Effector CD4-positive, alpha-beta T cell (primary cell): ENCODE measurements around the gene ETV4.

ENCODE experiments used
- DNase-seq: peaks from one replicate; pipeline ENCODE4 v3.0.0-alpha.2; 2020

ETV4 gene

DNA sequence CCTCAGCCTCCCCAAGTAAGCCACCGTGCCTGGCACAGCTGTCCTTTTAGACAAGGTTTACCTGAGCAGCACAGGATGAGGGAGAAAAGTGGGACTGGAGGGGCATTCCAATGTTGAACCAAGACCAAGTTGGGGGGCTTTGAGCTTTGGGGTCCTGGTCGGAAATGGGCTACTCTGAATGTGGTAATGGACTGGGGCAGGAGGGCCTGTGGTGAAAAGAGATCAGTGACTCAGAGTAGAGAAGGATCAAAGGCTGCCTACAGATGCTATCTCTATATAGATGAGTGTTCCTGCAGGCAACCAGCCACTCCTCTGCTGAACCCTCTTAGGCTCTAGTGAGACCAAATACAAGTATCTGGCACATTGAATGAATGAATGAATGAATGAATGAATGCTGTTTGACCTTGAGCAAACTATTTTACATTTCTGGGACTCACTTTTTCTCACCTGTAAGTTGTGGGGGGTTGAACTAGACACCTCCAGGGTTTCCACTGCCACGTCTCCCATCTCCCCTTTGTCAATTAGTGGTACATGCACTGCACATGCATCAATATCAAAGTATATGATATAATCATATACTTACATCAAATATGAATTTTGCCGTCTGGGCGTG is 26.3 kb upstream of the ETV4 start:
- no peak for DNase-seq

DNA sequence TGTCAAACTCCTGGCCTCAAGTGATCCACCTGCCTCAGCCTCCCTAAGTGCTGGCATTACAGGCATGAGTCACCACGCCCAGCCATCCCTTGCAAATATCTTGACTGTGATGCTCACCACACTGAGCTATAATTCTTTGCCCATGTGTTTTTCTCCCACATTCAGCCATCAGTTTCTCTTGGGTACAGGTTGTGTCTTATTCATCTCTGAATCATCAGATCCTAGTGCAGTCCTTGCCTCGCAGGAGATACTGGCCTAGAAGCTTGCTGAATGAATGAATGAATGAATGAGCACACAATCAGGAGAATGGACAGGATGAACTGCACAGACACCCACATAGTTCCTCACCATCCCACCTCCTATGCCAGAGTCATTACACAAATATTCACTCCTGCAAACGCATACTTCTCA is 24.4 kb upstream of the ETV4 start:
- DNase-seq: no peak

DNA sequence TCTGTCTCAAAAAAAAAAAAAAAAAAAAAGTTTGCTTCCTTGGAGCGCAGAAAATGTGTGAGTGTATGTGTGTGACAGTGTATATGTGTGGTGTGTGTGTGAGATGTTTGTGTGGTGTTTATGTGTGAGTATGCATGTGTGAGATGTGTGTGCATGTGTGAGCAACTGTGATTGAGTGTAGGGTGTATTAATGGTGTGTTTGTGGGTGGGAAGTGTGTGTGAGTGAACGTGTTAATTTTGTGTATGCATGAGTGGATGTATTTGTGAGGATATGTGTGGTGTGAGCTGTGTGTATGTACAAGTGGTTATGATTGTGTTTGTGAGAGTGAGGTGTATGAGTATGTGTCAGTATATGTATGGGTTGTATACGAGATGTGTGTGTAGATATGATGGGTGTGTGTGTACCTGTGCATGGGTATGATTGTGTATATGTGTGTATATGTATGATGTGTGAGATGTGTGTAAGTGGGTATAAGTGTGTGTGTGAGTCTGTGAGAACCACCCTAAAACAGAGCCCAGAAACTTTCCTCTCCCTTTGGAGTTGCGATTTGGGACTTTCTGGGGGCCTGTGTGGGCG is 22.5 kb upstream of the ETV4 start:
- no peak for DNase-seq

DNA sequence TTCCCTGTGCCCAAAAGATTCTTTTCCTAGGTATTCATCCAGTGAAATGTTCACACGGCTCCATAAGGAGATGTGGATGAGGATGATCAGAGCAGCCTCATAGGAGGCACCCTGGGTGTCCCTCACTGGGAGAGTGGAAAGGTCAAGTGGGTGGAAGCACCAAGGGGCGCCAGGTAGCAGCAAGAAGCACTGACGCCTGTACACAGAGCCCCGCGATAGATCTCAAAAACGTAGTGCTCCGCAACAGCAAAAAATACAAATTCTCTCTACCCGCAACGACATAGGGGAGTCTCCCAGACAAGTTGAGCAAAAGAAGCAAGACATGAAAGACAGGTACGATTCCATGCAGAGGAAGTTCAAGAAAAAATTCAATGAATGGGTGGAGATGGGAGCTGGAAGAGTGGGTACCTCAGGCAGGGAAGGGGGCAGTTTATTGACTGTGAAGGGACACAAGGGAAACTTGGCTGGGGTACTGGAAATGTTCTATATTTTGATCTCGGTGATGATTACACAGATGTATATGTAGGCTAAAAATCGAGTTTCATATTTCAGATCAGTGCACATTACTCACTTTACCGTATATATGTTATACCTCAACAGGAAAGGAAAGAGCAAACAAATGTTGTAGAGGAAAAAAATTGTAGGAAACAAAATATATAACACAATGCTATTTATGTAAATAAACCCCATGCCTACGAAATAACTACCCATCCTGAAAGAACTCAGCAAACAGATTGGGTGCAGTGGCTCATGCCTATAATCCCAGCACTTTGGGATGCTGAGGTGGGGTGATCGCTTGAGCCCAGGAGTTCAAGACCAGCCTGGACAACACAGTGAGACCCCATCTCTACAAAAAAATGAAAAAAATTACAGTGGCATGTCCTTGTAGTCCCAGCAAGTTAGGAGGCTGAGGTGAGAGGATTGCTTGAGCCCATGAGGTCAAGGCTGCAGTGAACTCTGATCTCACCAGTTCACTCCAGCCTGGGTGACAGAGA is 17.8 kb upstream of the ETV4 start:
- no peak for DNase-seq

DNA sequence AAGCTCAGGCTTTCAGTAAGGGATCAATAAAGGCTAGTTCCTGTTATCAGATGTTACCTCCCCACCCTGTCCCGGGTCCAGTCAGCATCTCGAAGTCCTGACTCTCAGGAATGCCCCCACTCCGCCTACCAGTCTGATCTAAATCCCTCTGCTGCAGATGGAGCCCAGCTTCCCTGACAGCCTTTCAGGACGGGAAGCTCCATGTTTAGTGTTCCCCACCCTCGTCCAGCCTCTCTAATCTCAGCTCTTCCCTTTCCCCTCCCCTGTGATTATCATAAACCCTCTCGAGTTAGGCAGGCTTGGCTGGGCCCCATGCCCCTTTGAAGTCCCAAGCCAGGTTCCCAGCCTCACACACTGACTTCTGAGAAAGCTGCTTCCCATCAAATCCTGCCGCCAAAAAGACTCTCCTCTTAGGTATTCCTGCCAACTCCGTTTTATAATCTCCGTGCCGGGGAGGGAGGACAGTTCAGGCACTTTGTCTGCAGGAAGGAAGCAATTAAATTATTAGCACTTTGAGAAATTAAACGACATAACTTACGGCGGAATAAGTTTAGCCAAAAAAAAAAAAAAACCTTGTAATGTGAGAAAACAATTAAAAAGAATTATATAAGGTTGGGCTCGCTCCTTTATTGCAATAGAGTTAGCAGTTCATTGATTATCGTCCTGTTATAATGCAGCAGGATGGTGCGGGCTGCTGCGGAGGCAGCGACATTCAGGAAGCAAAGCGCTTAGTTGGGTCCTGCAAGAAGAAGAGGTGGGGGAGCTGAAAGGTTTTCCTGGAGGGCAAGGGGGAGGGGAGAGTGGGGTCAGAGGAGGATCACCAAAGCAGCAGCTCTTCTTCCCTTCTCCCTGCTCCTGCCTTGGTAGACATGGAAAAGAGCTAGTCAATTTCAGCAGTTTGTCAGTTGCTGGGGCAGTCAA is 16.8 kb upstream of the ETV4 start:
- DNase-seq: no peak

DNA sequence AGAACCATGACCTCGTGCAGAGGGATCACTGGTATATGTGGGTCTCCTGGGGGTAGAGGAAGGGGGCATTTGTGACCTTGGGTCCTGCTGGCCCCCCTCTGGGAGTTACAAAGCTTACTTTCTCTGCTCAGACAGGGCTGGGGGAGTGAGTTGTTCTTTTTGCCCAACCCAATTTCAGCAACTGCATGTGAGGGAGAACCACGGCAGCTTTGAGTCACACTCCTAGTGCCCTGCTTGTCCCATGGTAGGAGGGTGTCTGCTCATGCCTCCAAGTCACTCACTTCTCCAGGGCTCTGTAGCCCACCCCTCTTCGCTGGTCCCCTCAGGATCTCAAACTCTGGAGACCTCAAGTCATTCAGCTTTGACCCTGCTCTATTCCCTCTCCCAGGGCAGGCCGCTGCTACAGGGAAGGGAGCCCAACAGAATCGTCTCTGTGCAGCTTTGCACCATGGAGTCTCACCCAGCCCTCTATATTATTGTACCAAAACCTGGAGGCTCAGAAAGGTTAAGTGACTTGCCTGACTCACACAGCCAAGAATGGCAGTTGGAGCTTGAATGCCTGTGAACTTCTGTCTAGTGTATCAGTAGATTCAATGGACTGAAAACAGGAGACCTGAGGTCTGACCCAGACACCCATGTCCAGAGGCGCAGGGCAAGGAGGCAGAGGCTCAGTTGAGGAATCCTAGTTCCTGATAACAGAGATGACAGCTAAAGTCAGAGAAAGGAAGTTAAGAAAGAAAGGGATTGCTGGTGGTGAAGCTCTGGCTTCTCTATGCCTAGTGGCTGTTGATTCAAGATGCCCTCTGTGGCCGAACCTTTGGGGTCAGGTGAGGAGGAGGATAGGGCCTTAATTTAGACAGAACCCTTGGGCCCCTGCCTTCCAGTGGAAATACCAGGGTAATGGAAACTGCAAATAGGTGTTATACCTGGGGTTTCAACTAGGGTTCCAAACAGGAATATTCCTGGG is 14.6 kb upstream of the ETV4 start:
- DNase-seq: no peak

DNA sequence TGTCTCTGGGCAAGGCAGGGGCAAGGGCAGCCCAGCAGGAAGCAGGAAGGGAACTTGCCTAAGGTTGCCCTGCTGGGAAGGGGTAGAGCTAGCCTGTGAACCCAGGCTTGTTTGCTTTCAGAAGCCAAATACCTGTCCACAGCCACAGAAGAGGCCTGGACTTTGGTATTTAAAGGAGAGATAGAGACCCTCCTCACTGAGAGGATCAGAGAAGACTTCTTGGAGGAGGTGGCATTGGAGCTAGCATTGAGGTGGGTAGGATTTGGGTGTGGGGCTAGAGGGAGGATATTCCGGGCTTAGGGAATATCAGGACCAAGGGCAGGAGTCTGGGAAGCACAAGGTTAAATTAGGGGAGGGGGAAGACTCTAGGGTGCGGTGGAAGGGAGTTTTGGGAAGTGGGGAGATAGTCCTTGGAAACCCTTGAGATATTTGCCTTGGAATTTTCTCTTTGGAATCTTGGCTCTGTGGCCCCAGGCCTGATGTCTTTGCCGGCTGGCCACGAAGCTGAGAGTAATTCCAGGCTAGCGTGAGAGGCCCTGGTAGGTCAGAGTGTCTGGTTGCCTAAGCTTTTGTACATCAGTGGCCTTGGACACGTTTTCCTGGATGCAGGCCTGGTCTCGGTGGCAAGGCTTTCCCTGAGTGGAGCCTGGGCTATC is 13.1 kb upstream of the ETV4 start:
- DNase-seq: no peak

DNA sequence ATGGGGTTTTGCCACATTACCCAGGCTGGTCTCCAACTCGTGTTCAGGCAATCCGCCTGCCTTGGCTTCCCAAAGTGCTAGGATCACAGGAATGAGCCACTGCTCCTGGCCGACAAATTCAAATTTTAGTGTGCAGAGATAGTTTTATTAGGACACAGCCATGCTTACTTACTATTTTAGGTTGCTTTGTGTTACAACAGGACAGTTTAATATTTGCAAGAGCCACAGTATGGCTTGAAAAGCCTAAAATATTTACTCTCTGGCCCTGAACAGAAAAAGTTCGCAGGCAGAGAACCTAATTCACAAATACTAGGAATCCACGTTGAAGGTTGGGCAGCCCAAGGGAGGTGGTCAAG is 12.6 kb upstream of the ETV4 start:
- DNase-seq: no peak

DNA sequence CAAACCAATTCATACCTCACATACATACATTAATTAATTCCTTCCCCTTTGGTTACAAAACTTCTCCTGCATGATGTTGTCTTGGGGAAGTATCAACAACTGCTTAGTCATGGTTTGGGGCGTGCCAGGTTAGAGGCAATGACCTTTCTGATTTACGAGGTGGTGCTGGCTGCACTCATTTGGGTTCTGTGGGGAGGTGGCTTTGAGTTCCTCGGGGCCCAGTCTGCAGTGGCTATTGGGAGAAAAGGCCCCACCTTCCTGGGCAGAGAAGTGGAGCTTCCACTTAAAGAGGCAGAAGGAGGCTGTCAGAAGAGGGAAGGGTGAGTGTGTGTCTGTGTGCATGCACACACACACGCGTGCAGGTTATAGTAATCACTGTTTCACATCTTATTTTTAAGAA is 10.2 kb upstream of the ETV4 start:
- no peak for DNase-seq

DNA sequence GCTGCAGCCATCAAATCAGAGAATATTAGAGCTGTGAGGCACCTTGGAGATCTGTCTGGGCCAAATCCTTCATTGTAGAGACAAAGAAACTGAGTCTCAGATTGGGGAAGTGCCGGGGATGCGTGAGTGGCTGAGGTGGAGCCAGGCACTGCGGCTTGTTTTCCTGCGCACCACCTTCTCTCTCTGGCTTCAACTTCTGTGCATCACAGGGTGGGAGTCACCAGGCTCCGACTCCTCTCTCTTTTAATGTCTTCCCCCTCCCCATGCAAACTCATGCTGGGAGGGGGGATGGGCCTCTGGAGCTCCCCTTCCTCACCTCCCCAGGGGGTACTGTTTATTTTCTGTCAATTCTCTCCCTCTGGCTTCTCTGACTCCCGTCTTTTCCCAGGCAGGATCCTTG is 8.7 kb upstream of the ETV4 start:
- no peak for DNase-seq

DNA sequence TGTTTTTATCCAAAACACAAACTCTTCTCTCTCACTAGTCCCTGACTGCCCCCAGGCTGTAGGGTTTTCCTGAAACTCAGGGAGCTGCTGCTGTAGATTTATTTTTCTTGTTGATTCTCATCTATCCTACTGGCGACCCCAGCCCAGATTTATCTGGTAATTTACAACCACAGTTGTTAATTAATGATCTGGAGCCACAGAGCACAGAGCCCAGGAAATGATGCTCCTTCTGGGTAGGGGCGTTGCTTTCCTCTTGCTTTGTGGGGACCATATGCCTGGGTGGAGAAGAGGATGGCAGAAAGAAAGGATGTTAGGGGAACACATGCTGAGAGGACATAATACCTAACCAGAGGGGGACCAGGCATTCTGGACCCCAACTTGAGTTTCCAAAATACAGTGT is 7.4 kb upstream of the ETV4 start:
- no peak for DNase-seq

DNA sequence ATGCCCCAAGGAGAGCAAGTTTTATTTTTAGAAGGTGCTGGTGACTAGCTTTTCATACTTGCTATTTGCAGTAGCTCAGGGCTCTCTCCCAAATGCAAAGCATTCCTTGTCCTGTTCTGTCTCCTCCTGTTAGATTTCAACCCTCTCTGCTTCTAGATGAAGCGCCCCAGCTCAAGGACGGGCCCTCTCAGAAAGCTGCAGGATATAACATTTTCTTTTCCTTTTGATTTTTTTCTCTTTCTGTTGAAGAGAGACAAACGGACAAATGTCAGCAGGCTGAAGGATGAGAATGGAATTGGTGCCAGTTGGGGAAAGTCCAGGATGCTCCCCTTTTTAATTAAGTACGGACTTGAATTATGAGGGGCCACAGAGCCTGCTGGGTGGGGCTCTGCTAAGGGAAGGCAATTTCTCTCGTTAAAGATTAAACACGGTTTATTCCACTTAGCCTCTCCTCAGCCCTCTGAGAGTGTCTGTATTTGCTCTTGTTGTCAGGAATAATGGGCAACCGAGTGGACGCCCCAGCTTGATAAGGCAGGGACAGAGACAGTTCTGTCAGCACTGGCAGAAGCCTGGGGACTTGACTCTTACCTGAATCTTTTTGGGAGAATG is 6.2 kb upstream of the ETV4 start:
- DNase-seq: no peak

DNA sequence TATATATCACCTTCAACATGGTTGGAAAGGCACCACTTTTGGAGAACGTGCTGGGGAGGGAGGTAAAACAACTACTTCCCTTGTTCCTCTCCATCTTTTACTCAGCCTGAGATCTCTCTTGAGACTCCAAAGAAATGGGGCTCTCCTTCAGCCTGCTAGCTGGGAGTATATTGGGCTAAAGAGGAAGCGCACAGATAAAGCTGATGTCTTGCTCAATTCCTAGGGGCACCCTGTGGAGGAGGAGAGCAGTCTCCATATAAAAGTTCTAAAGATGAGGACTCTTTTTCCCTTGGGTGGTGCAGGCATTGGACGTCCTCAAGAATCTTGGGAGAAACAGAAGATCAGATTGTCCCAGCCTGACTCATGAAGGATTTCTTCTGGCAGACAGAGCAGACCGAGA is 4.6 kb upstream of the ETV4 start:
- no peak for DNase-seq

DNA sequence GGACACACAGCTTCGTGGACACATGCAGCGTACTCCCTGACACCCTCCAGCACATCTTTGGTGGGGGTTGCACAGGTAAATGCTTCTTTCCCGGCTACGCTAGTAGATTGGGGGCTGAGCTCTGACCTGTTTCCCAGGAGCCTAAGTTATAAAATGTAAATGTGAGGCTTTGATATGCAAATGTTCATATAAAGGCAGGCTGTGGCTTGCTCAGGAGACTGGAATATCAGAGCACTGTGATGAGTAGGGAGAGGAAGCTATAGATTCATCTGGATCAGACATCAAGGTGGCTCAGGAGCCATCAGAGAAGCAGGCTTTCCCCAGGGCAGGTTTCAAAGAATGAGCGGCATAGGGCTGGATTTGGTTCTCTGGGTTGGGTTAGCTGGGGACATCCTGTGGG is 3.4 kb upstream of the ETV4 start:
- no peak for DNase-seq

DNA sequence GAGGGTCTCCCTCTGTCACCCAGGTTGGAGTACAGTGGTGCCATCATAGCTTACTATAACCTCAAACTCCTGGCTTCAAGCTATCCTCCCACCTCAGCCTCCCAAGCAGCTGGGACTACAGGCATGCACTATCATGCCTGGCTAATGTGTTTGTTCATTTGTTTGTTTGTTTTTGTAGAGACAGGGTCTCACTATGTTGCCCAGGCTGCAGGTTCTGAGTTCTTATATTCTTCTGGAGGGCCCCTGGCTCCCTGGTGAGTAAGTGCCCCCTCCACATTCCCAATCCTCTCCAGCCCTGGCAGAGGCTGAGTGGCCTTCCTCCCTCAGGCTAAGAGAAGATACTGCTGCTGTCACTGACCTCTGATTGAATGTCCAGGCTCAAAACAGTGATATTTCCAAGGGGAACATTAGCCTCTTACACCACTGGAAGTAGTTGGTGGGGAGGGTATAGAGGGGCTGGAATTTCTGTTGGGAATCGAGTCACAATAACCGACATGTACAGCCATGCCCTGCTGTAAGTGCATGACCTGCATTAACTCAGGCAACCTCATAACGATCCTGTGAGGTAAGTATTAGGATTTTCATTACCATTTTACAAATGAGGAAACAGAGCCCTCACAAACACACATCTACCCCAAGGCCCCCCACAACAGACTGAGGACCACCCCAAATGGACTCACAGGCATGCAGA is 2.7 kb upstream of the ETV4 start:
- no peak for DNase-seq

DNA sequence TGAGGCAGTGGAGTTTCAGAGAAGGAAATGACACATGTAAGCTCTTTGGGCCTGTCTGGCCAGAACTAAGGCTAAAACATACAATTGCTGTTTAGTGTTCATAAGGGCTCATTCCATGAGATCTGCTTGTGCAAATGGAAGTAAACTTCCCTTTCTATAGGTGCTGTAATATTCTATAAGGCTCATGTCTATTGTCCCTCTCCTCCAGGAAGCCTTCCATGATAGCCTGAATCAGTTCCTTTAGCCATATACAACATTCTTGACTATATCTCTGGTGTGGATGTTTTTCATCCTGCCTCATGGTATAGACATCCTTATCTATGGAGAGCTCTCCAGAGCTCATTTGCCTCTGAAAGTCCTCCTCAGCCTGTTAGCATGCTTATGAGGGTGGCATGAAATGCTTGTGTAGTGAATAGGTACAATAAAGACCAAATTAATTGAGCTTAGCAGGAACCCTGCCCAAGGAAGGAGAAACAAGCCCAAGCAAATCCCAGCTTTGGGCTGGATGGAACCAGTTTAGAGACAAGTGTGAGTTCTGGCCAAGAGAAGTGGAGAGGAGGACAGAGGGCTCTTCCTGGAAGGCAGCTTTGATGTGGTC is 1.6 kb upstream of the ETV4 start:
- DNase-seq: no peak

DNA sequence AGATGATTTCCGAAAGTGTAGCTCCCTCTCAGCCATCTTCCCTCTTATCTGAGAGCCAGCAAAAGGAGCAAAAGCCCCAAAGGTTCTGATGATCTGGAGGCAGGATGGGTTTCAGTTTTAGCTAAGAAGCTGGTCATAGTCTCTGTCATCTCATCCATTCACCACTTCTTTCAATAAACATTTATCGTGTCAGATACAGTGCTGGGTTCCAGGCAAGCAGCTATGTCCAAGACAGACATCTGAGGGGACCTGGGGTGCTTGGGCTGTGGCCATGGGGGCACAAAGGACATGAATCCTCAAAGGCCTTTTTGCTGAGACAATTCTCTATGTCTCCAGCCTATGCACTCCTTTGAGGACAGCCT is 1.0 kb upstream of the ETV4 start:
- DNase-seq: no peak

DNA sequence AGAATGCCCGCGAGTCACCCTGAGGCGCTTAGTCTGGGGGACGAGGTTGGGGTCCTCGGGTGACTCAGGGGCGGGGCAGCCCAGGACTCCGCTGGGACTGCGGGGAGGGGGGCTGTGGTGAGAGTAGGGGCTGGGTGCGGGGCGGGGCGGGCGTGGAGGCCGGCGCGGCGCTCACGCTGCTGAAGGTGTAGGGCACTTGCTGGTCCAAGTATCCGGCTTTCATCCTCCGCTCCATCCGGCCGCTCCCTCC is 832 bp downstream of the ETV4 start:
- DNase-seq: peak; percentile 16

DNA sequence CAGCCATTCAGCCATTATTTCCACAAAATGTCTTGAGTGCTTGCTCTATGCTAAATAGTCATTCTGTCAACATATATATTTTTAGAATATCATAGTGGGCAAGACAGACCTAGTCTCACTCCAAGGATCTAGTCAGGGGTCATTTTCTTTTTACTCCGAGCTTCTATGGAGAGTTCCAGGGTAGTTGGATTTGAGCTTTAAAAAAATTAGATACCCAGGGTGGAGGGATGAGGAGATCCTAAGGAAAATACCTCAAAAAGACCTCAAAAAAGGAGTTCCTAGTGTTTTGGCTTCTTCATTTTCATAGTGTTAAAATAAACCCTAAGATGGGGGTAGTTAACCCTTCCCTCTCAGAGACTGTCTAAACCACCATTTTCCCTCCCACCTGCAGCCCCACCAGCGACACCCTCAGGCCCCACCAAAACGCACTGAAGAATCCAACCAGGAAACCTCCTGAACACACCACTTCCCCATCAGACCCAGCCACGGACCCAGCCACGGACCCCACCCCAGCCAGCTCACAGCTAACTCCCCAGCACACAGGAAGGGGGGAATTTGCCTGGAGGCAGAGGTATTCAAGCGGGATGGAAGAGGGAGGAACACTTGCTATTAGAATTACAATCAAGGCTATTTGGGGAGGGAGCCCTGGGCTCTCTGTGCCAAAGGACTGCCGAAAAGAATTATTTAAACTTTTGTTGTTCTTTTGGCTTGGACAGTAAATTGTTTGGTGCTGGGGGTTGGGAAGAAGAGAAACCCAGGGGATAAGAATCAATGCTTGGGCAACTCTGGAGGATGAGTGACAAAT is 2.2 kb downstream of the ETV4 start:
- no peak for DNase-seq
